DMS114 treated with DMSO at 0.1 percent for 48 hours (cell line): ENCODE data around the gene NXPH3.
"Not testable (repeated sequence)": the region's sequence is repeated elsewhere in the genome, so short reads cannot be mapped to it uniquely, and the experiment has no call there.

Source experiments
- DNase-seq: peaks from one replicate; lab custom pipeline; 2025; ENCODE audit not compliant: unreplicated experiment; lab: John Stamatoyannopoulos, UW

The NXPH3 gene

GRCh38 chr17:49554694-49555494 is 20.8 kb upstream of the NXPH3 start:
- no peak for DNase-seq

DNA sequence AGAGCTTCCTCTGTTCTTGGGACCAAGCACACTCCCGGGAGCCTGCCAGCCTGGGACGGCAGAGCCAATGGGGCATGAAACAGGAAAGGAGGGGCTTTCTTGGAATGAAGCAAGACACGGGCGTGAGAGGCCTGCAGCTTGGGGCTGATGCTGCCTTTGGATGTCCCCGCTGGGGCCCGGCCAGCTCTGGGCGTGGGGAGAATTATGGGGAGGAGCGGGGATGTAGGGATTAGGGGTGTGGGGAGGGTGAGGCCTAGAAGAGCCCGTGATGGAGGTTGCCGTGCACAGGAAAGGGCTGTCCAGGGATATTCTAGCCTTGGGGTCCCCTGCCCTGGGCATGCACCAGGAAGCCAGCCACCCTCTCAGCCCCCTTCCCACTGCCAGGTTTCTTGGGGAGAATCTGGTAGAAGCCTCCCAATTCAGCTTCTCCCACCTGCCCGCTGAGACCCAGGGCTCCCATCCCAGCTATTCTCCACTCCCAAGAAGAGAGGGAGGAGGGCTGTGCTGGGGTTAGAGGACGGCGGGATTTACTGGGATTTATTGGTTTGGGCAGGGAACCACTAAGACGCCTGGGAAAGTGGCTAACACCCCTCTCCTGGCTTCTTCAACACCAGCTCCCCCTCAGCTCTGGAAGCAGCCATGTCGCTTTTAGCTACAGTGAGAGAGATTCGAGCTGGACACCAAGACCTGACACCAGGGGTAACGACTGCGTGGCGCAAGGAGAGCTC is 20.0 kb upstream of the NXPH3 start:
- no peak for DNase-seq

GRCh38 chr17:49556223-49556943 is 19.3 kb upstream of the NXPH3 start:
- peak; percentile 28 for DNase-seq

GRCh38 chr17:49557312-49558024 is 18.2 kb upstream of the NXPH3 start:
- peak; percentile 43 for DNase-seq

DNA sequence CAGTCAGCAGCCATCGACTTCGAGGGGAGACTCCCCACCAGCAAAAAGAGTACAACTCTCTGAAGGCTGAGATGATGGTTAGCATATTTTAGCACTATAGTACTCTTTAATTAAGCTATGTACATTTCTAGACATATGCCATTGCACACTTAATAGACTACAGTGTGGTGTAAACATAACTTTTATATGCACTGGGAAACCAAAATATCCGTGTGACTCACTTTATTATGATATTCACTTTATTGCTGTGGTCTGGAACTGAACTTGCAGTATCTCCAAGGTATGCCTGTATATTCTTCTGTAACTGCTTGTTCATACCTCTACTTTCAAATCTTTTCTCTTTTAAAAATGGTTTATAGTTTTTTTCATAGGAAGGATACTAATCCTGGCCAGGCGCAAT is 11.0 kb upstream of the NXPH3 start:
- no peak for DNase-seq

GRCh38 chr17:49565948-49566491 is 9.7 kb upstream of the NXPH3 start:
- no peak for DNase-seq

- DNase-seq: no peak
These were observed 9.0 kb upstream of the NXPH3 start for GRCh38 chr17:49566668-49567071.

GRCh38 chr17:49567104-49567521 is 8.6 kb upstream of the NXPH3 start:
- DNase-seq: no peak

GRCh38 chr17:49567871-49568694 is 7.6 kb upstream of the NXPH3 start:
- DNase-seq: peak; percentile 72

DNA sequence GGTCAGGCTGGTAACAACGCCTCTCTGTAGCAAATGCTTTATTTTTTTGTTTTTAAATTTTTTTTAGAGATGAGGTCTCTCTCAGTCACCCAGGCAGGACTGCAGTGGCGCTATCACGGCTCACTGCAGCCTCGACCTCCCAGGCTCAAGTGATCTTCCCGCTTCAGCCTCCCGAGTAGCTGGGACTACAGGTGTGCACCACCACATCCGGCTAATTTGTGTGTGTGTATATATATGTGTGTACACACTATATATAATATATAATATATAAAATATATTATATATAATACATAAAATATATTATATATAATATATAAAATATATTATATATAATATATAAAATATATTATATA is 7.0 kb upstream of the NXPH3 start:
- not testable (repeated sequence) for DNase-seq

GRCh38 chr17:49570540-49571242 is 5.0 kb upstream of the NXPH3 start:
- no peak for DNase-seq

DNA sequence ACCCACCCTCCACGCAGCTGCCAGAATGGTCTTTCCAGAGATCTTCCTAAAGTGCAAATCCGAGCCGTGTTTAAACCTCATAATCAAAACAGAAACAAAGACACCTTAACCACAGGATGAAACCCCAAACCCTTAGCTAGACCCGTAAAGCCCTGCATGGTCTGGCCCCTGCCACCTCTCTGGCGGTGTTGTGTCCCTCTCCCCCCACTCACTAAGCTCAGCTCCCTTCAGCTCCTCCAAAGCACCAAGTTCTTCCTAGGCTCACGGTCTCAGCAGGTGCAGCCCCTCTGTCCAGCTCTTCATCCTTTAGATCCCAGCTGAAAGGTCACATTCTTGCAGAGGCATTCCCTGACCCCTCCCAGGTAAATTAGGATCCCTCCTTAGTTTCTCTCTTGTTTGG is 4.4 kb upstream of the NXPH3 start:
- DNase-seq: no peak

- no peak for DNase-seq
These were observed 3.9 kb upstream of the NXPH3 start for GRCh38 chr17:49571764-49572163.

DNA sequence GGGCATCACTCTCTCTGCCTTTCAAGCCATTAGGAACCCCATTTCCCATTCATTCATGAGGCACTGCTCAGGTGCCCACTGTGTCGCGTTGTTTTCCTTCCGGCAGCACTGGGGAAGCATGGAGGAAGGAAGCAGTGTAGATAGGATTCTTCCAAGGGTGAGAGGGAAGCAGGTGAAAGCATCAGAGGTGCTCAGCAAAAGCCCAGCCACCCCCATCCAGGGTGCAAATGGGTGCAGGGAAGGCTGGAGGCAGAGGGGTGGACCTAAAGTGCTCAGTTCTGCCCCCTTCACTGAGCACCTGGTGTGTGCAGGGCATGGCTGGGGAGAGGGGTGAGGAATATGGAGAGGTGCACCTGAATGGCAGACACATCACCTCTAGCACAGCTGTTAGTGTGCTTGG is 3.4 kb upstream of the NXPH3 start:
- DNase-seq: no peak

GRCh38 chr17:49572806-49573420 is 2.8 kb upstream of the NXPH3 start:
- no peak for DNase-seq

DNA sequence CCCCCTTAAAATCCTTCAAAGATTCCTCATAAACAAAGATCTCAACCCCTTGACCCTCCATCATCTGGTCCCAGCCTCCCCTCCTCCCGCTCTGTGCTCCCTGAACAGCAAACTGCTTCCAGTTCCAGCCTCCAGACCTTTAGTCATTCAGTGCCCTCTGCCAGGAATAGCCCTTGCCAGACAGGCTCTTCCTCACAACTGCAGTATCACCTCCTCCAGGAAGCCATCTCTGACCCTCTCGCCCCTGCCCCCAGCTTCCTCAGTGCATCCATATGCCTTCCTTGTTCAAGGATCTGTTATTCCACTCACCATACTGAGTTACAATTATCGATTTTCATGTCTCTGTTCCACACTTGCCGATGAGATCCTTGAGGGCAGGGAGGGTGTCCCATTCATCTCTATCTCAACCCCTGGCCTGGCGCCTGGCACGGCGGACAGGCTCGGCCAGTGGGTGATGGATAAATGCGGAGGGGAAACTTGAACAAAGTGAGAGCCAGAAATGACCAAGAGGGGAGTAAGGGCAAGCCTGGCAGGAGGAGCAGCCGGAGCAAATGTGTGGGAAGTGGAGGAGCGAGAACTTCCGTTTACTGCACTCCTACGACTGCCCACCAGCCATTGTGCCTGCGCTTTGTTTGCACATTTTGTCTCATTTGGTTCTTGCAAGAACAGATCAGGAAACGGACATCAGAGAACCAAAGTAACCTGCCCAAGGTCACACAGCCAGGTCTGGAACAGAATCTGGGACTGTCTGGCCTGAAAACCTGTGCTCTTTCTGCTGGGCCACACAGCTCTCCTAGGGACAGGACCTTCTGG is 2.0 kb upstream of the NXPH3 start:
- DNase-seq: no peak

DNA sequence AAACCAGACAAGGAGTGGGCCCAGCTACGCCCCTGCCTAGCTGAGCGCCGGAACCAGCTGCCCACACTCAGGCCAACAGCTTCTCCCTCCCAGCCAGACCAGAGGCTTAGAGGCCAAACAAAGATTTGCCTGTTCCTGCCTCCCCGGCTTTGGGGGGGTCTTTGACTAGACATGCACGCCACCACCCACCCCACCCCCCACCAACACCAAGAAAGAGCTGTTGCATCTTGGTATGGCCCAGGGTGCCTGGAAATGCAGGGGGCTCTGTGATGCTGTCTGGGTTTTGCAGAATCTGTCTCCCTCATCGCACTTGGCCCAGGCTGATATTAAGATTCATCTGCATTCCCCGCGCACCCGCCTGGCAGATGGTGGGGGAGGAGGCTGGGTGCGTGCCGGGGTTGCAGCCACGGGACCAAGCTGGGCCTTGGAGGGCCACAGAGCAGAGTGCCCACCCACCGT is 1.3 kb upstream of the NXPH3 start:
- no peak for DNase-seq
